Measurements from ENCODE around the gene PPFIA4. TPM values are rescaled to one million over a fixed set of nuclear protein-coding genes. Genes with fewer than 3 reads are reported as not detected.

The PPFIA4 gene
- total RNA-seq, 6 experiments from 2014 or later, result 0.37 to 1.3 (median 0.58) TPM

GRCh38 chr1:203063287-203063686 lies 37.0 kb downstream of the PPFIA4 start:
- Mint-ChIP-seq H3K36me3 (ENCODE audit: low read depth) (no peaks in the 10 kb centered on the region), H3K27me3 (ENCODE audit: insufficient read depth) (peaks cover 53% of the 10 kb centered on the region), H3K4me1 (ENCODE audit: low read depth) (peaks cover 5% of the 10 kb centered on the region), H3K27ac (no peak overlapping the region), H3K4me3 (no peak overlapping the region), H3K9me3 (no peaks in the 10 kb centered on the region)
- no peak for TF ChIP-seq CTCF (IDR thresholded peaks at IDR 0.05)
- DNase-seq, result no peak

GRCh38 chr1:203065191-203065590 lies 38.9 kb downstream of the PPFIA4 start:
- Mint-ChIP-seq H3K27me3 (ENCODE audit: insufficient read depth) (peaks cover 49% of the 10 kb centered on the region), H3K9me3 (no peaks in the 10 kb centered on the region)
- no peak for TF ChIP-seq CTCF (IDR thresholded peaks at IDR 0.05)

GRCh38 chr1:203065986-203066385 lies 39.7 kb downstream of the PPFIA4 start:
- no peaks in the 10 kb centered on the region for H3K9me3 Mint-ChIP-seq
- peaks cover 47% of the 10 kb centered on the region for H3K27me3 Mint-ChIP-seq (ENCODE audit: insufficient read depth)
- no peak for TF ChIP-seq CTCF (IDR thresholded peaks at IDR 0.05)
- DNase-seq, result no peak
- no peaks in the 10 kb centered on the region for H3K36me3 Mint-ChIP-seq (ENCODE audit: low read depth)
- no peak overlapping the region for H3K4me3 Mint-ChIP-seq
- H3K4me1 Mint-ChIP-seq (ENCODE audit: low read depth), result no peaks in the 10 kb centered on the region
- no peak overlapping the region for H3K27ac Mint-ChIP-seq

More at GRCh38 chr1:203065191-203065590, 38.9 kb downstream of the PPFIA4 start:
- no peak for DNase-seq
- H3K27ac Mint-ChIP-seq, result no peak overlapping the region
- no peak overlapping the region for H3K4me3 Mint-ChIP-seq
- no peaks in the 10 kb centered on the region for H3K4me1 Mint-ChIP-seq (ENCODE audit: low read depth)
- no peaks in the 10 kb centered on the region for H3K36me3 Mint-ChIP-seq (ENCODE audit: low read depth)

- H3K9me3 Mint-ChIP-seq, result no peaks in the 10 kb centered on the region
- H3K27ac Mint-ChIP-seq, result no peak overlapping the region
- no peaks in the 10 kb centered on the region for H3K4me1 Mint-ChIP-seq (ENCODE audit: low read depth)
- no peaks in the 10 kb centered on the region for H3K36me3 Mint-ChIP-seq (ENCODE audit: low read depth)
- H3K27me3 Mint-ChIP-seq (ENCODE audit: insufficient read depth), result peaks cover 38% of the 10 kb centered on the region
- H3K4me3 Mint-ChIP-seq, result no peak overlapping the region
- TF ChIP-seq CTCF (IDR thresholded peaks at IDR 0.05), result no peak
- DNase-seq, result no peak
These were observed 40.7 kb downstream of the PPFIA4 start for GRCh38 chr1:203066965-203067364.

DNA sequence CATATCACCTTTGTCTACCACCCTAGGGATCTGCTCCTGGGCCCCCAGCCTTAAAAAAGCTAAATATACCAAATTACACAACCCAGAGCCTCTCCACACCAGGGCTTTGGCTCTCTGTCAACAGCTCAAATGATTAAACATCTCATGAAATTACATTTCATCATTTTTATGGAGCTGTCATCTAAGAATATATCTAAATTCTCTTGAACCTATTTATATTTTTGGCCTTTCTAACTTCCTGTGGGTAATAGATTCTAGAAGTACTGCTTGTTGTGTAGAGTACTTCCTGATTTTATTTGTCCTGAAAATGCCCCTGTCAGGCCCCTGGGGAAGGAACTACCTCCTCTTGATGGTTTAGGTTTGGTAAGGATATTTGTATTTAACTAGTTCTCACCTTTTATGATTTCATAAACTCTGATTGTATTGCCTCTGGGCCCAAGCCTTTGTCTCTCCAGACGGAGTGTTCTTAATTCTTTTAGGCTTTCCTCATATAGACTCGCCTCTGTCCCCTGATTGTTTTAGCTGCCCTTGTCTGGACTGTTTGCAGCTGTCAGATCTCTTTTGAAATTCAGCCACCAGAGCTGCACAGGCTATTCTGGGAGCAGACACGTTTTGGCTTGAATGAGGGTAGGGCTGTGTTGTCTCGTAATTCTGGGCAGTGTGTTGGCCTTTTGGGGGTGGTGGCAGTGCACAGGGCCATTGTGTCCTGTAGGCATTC lies 42.9 kb downstream of the PPFIA4 start:
- H3K9me3 Mint-ChIP-seq, result no peaks in the 10 kb centered on the region
- no peak for DNase-seq
- peaks cover 41% of the 10 kb centered on the region for H3K27me3 Mint-ChIP-seq (ENCODE audit: insufficient read depth)
- no peak overlapping the region for H3K27ac Mint-ChIP-seq
- no peak overlapping the region for H3K4me3 Mint-ChIP-seq
- TF ChIP-seq CTCF (IDR thresholded peaks at IDR 0.05), result no peak
- H3K36me3 Mint-ChIP-seq (ENCODE audit: low read depth), result no peaks in the 10 kb centered on the region
- peaks cover 7% of the 10 kb centered on the region; the same call in 1 of the 2 replicates for H3K4me1 Mint-ChIP-seq (ENCODE audit: low read depth)

Data from HFFc6 (cell line).